ENCODE measurements around the gene PDCD10.

The PDCD10 gene

DNA sequence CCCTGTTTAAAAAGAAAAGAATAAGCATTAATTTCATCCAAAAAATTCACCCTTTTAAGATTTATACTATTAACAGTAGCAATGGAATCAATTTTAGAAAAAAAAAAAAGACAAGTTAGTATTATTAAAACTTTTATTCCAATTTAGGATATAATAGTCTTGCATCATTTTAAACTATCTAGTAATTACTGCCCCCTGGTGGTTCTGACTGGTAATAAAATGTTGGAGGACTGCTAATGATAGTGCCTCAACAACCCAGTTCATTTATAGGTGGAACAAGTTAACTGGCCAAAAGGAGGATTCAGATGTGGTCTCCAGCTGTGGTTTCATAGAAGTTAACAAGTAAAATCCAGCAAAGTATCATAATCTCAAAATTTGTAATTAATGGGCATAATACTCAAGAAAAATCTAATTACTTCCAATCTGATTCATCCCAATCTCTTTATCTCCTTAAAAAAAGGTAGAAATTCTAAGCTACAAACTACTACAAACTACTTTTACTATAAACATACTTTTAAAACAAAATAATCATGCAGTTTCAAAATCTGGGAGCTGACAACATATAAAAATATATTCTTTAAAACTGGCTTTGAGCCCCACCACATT lies 50.2 kb downstream of the PDCD10 start:
- peak; percentile 12 to 17 for DNase-seq (ENCODE audit: low read depth in 2 of 2)

DNA sequence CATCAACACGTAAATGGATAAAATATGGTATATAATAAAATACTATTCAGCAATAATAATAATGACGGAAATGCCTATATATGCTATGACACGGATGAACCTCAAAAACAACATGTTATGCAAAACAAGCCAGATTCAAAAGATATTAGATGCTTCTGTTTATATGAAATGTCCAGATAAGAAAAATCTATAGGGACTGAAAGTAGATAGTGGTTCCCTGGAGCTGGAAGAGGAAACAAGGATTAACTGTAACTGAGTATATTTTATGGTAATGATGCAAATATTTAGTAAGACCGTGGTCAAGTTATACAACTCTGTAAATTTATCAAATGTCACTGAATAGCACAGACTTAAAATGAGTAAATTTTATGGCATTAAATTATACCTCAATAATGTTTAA lies 55.2 kb downstream of the PDCD10 start:
- DNase-seq (ENCODE audit: low read depth in 2 of 2), result no peak

DNA sequence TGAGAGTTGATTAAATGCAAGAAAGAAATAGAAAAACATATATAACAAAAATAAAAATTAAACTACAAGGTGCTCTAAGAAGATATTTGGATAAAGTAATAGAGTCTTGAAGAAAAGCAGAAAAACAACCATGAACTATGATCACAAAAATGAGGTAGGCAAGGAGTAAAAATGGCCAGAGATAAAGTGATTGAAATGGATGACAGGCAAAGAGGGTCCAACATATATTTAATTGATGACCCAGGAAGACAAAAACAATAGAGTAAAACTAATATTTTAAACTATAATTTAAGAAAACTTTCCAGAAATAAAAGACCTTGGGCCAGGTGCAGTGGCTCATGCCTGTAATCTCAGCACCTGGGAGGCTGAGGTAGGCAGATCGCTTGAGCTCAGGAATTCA lies 58.8 kb downstream of the PDCD10 start:
- no peak for DNase-seq (ENCODE audit: low read depth in 2 of 2)

- no peak for DNase-seq (ENCODE audit: low read depth in 2 of 2)
Observed at GRCh38 chr3:167673221-167673620, 61.5 kb downstream of the PDCD10 start.

- no peak for DNase-seq (ENCODE audit: low read depth in 2 of 2)
Observed at GRCh38 chr3:167671878-167672427, 62.7 kb downstream of the PDCD10 start.

- DNase-seq (ENCODE audit: low read depth in 2 of 2), result no peak
Observed at GRCh38 chr3:167669699-167670098, 65.0 kb downstream of the PDCD10 start.

DNA sequence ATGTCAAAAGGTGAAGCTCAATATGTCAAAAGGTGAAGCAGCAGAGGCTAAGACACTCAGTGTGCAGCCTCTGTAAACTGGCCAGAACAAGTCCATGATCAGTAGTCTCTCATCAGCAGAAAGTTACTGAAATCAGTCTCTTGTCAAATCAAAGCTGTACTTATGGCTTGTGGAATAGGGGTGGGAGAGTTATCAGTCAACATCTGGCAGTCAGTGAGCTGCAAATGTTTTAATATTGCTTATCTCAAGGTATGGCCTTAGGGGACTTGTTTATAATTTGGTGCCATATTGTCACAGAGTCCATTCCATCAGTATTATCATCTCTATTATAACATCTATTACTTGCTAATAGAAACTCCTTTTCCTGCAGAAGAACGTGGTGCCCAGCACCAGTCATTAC lies 66.0 kb downstream of the PDCD10 start:
- no peak for DNase-seq (ENCODE audit: low read depth in 2 of 2)

DNA sequence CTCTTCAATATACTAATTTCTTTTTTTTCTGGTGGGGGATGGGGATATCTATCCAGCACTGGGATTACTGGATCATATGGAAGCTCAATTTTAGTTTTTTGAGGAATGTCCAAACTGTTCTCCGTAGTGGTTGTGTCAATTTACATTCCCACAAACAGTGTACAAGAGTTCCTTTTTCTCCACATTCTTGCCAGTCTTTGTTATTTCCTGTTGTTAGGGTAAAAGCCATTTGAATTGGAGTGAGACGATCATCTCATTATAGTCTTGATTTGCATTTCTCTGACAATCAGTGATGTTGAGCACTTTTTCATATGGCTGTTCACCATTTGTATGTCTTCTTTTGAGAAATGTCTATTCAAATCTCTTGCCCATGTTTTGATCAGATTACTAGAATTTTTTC lies 68.1 kb downstream of the PDCD10 start:
- DNase-seq (ENCODE audit: low read depth in 2 of 2), result no peak

DNA sequence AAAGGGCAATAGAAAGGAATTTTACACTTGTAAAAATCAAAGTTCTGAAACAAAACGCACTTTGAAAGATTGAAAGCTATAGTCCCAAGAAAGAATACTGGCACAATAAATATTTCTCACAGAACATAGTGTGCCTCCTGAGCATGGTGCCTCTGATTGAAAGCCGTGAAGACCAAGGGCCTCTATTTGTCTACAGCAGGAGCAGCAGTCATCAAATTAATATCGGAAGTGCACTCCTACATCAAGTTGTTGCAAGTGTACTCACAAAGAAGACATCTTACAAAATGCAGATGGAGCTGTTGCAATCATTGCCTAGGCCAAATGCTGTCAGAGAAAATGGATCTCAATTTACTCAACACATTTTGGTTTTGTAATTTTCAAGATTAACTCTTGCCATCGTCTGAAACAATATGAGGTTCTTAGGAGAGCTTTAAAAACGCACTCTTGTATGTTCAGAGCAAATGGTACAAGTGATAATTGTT lies 71.7 kb downstream of the PDCD10 start:
- no peak for DNase-seq (ENCODE audit: low read depth in 2 of 2)

DNA sequence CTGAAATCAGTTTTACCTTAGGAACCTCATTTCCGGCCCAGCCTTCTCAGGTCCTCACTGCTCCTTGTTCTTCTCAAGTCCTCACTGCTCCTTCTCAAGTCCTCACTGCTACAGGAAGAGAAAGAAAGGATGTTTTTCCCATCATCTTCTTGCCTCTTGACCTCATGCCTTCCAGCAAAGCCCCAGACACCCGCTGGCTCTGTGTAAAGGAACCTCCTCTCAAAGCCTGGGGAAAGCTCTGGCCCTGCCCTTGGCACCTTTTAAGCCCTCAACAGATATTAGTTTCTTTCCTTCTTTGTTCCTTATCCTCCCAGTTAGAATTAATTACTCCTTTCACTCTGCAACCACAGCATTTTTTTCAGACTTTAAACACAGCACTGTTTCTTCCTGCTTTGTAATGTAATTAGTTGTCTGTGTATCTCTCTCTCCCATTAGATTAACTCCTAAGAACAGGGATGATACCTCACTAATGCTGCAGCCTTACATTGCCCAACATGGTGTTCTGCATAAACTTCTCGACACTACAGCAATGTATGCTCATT lies 76.9 kb downstream of the PDCD10 start:
- DNase-seq (ENCODE audit: low read depth in 2 of 2), result no peak

DNA sequence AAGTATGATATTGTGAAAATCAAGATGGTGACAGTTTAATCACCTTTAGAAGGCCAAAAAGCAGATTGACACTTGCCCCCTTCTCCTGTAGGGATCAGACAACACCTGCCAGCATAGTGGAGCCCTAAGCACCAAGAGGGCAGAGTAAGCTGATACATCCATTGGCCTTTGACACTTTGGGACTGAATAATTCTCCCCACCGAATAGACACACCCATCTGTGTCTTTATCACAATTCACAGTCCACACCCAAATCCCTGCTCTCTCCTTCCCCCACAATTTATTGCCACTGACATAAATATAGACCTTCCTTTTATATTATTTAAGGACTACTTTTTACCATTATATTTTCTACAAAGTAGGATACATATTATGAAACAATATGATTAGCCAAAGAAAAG lies 77.9 kb downstream of the PDCD10 start:
- no peak for DNase-seq (ENCODE audit: low read depth in 2 of 2)

- DNase-seq (ENCODE audit: low read depth in 2 of 2), result no peak
Observed at GRCh38 chr3:167653760-167654159, 80.9 kb downstream of the PDCD10 start, which contains the start of gene WDR49. Gene WDR49, minus strand, starts transcription at chr3:167653942. Its CDS starts 517 bp downstream, at chr3:167653425.

DNA sequence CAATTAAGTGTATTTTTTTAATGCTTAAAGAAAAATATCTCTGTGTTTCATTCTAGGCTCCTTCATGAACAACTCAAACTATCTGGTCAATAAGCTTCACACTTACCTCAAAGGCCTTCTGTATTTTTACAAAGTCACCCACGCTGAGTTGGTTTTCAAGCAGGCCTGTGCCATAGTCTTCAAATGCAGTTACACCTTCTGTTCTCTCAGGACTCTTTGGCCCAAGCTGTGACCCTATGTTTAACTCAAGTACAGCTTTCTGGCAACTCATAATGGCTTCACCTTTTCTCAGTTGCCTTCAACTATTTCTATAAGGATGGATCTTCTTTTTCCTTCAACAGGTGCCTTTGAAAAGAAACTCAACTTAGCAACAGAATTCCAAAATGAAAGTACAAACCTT lies 81.5 kb downstream of the PDCD10 start:
- DNase-seq (ENCODE audit: low read depth in 2 of 2), result no peak

- no peak for DNase-seq (ENCODE audit: low read depth in 2 of 2)
Observed at GRCh38 chr3:167651826-167652225, 82.9 kb downstream of the PDCD10 start.

DNA sequence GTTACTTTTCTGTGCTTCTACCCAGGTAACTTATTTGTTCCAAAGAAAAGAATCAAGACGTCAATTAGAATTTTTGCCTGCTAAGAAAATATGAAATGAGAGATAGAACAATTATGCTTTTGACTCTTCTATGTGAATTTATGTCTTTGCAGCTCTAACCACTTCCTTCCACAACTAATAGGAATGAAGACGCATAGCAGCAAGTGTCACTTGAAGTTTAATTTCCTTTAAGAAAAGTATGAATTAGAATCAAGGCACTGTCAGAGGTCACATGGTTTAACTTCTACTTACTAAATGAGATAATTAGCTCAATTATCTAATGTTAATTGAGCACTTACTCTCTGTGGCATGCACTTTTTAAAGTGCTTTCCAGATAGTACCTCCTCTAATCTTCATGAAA lies 84.2 kb downstream of the PDCD10 start:
- DNase-seq (ENCODE audit: low read depth in 2 of 2), result no peak

- no peak for DNase-seq (ENCODE audit: low read depth in 2 of 2)
Observed at GRCh38 chr3:167649746-167650145, 84.9 kb downstream of the PDCD10 start.

DNA sequence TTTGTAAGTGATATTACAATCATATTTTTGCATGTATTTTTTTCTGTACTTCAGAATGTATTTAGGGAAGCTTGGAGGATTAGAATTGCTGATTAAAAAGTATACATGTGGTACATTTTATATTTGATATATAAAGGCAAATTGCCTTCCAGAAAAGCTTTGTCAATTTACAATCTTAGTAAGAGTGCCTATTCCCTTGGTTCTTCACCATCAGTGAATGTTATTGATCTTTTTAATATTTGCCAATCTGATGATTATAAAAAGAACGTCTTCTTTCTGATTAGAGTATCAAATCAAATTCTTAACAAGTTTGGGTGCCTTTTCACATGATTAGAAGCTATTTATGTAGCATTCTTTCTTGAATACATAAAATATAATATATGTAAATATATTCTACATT lies 90.1 kb downstream of the PDCD10 start:
- DNase-seq (ENCODE audit: low read depth in 2 of 2), result no peak
